GM18526 (cell line): ENCODE measurements around the gene TMEM63A.

Source experiments
- POLR2A ChIP-seq: IDR thresholded peaks from 3 replicates; pipeline ENCODE4 v1.6.1; 2011; ENCODE audit not compliant: insufficient read length; ENCODE audit errors: extremely low read depth

The TMEM63A gene

GRCh38 chr1:225879521-225880221, 2.5 kb downstream of the TMEM63A start:
- TF ChIP-seq POLR2A: no peak

GRCh38 chr1:225878282-225878681, 3.9 kb downstream of the TMEM63A start:
- no peak for TF ChIP-seq POLR2A

- no peak for TF ChIP-seq POLR2A
Measured at GRCh38 chr1:225877580-225877979, 4.6 kb downstream of the TMEM63A start.

DNA sequence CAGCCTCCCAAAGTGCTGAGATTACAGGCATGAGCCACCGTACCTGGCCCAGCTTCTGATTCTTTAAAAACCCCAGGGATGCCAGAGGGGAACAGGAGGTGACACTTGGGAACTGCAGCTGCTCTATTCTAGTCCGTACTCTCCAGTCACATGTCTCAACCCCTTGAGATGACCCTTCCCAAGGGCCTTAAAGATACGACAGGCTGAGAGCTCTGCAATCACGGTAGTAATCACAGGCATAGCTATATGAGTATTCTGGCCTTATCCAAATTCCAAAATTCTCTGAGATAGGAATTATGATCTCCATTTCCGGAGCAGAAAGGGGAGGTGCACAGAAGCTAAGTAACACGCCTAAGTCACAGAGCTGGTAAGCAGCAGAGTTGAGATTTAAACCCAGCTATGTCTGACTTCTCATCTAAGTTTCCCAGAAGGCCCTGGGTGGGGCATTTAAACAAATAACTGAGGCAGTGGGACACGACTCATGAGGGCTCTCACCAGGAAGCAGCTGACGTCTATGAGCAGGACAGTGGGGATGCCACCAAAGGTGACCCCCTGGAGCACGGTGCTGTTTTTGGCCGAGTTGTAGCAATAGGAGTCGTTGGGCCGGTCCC, 5.2 kb downstream of the TMEM63A start:
- TF ChIP-seq POLR2A: no peak

DNA sequence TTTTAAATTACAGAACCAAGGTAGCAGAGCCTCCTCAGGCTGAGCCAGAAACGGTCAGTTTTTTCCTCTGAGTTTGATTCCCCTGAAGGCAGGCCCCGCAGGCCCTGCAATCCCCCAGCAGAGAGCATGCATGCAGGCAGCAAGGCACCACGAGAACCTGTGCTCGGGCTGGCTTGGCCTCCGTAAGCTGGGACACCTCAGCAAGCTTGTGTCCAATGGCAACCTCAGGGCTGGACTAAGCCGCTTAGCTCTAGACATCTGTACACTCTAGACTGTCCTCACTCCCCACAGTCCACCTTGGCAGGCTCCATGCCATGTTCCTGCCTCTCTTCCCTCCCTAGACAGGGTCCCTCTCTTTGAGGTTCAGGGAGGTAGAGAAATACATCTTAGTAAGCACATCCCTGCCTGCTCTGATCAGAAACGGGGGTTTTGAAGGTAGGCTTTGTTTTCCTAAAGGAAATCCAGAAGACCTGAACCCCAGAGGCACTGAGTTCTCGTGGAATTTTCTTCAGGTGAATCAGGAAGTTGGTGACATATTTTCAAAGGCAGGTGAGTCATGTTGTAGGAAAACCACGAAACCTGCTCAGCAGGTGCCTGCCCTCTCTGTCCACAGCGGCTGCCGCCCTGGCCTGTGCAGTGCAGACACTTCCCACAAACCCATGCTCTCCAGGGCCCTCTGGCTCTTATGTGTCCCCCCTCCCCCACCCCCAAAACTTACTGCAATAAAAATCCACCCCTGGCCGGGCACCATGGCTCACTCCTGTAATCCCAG, 7.0 kb downstream of the TMEM63A start:
- TF ChIP-seq POLR2A: no peak

DNA sequence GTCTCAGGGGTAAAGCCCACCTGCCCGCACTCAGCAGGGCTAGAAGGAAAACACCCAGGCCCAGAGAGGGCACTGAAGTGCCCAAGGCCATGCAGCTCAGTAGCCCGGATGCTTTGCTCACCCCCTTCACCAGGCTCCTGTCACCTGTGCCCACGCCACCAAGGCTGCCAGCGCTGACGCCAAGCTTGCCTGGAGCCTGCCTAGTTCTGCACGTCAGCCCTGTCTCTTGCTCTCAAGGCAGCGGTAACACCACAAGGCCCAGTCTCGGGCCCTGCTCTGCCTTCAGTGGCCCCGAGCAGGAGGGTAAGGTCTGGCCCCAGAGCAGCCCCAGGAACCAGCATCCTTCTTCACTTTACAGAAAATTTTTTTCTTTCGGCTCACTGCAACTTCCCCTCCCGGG, 7.7 kb downstream of the TMEM63A start:
- TF ChIP-seq POLR2A: no peak

DNA sequence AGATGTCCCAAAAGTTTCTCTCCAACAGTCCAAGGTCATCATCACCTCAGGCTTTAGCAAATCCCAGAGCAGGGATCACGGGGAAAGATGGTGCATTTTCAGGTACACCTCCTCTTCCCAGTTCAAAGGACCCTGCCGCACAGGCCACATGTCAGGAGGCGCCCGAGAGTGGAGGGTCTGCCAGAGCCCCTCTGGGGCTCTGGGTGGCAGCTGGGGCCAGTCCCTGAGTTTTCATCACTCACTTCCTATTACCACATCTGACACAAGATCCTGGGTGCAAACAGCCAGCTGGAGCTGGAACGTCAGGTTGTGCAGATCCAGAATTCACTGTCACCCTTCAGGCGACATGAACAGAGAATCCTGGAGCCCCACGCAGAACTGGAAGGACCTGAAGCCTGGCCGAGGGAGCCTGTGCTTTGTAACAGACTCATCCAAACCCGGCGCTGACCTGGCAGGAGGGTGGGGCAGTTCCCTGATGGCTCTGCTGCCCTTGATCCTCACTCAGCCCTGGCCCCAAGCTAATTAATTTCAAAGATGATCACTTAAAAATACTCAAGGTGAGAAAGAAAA, 8.8 kb downstream of the TMEM63A start:
- no peak for TF ChIP-seq POLR2A

DNA sequence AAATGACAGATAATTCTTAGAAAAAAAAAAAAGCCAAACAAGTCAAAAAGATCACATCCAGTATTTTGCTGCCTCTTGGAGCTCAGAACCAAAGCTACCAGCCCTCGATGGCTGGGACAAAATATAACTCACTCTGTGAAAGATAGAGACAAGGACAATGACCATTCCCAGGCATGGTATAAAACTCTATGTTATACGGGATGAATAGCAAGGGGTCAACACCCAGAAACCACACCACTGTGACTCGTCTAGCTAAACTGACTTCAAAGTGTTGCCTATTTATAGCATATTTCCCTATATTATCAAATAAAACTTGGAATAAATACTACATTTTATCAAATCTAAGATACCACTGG, 10.1 kb downstream of the TMEM63A start:
- no peak for TF ChIP-seq POLR2A

DNA sequence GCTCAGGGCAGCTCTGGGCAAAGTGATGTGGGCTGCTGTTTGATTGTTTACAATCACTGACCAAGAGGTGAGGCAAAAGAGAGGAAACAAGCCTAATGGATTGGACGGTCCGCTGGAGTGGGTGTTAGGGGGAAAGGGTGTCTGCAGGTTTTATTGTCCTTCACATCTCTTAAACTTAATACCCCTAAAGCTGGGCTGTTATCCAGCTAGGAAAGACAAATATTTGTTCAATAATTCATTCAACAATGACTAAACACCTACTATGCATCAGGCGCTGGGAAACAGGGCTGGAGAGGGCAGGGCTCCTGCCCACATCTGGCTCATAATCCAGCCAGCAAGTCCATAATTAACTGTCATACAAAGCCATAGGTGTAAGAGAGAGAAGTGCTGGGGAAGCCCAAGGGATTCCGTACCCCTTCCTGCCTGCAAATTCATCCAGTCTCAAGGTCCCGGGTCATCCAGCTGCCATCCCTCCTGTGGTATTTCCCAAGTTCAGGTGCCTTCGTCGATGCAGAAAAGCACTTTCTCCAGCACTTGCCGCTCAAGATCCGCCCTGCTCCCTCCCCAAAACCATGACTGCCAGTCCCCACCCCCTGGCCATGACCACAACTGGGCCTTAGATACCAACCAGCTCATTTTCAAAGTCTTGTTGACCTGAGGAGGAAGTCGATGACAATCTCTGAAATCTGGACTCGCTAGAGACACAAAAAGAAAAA, 10.7 kb downstream of the TMEM63A start:
- no peak for TF ChIP-seq POLR2A

DNA sequence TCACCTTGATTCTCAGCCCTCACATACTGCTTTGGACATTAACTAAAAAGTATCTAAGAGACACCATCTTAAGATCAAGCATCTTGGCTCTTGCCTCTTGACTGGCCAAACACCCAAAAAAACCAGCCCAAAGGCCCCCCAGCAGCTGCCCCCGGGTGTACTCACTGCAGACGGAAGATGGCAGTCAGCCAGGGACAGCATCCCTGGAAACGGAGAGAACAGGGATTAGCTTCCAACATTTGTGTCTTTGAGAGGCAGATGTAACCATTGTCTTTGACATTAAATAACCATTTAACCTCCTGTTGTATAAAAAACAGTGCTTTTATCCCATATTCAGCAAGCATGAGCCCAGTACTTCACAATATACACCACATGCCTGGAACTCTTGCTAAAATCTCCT, 11.3 kb downstream of the TMEM63A start:
- TF ChIP-seq POLR2A: no peak

DNA sequence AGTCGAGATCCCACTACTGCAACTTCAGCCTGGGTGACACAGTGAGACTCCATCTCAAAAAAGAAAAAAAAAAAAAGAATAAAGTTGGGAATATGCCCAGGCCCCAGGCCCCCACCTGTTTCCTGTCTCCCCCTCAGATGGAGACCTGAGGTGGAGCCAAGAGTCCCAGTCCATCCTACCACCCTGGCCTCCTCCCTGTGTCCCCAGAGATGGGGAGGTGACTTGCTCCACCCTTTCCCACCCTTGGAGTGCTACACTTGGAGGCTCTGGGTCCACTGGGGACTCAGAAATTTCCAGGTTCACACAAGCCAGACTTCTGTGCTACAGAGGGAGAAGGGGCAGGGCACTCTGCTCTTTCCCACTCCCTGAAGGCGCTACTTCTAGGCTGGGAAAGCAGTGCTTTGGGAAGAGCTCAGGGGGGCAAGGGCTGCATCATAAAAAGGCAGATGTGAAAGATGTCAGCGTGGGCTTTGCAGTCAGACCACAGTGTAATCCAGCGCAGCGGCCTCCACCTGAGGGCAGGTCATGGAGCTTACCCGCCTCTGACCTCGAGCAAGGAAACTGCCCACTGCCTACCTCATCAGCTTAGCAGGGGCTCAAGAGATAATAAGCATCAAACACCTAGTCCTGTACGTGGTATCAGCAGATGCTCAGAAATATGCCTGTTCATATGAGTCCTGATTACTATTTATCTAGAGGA, 13.4 kb downstream of the TMEM63A start:
- no peak for TF ChIP-seq POLR2A

DNA sequence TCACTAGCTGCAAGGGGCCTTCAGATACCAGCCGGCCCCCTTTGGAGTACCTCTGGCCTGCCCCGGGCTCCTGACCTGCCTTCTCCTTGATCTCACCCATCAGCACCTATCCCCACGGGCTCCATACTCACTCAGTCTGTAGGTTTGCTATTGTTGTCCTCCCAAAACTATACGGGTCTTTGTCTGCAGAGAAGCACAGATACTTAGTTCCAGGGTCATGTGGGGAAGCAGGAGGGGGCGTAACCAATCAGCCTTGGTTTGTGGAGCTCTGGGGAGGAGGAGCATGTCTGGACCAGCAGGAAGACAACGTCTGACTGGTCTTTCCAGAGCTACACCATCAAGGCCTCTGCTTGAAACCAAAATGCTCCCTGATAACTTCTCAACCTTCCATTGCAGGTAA, 15.2 kb downstream of the TMEM63A start:
- TF ChIP-seq POLR2A: no peak

DNA sequence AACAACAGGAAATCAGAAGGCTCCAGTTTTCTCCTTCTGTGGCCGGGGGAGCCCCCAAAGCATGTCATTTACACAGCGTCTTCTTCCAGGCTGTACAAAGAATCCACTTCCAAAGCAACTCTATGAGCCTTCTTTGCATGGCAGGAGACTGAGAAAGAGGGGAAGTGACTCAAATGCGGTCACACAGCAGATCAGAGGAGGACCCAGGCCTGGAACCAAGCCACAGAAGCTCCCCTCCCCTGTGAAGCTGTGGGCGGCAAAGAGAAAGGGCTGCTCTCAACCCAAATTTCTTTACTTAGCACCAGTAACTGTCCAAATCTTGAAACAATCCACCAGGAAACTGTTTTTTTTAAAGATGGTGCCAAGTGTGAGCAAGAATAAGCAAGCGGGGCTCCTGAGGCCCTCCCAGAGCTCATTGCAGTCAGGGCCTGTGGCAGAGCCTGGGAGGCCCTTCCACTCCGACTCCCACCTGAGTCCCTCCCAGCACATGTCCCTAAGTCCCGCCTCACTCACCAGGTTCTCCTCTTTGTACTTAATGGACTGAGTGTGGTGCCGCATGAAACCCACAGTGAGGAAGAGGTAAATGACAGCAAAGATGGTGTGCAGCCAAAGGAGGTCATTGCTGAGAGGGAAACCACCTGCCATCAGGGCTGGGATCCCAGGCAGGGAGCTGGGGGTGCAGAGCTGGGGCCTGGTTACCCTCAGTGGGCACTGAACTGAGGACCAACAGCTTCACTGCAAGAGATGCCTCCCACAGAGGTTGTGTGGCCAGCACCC, 15.9 kb downstream of the TMEM63A start:
- no peak for TF ChIP-seq POLR2A

DNA sequence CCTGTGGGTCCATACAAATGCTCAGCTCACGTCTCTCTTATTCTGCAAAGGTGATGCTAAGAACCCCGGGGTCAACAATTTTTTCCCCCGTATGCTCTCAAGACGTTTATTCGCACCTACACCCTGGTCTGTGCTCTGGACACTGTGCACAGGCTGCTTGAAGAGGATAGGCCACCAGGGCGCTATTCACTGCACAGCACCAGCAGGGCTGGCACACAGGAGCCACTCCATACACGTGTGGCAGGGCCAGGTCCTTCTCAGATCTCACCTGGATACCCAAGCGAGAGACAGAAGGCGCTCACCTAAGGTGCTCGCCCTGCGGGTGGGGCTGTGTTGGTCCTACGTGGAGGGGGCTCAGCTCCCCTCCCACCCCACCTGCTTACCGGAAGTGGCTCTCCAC, 16.7 kb downstream of the TMEM63A start:
- no peak for TF ChIP-seq POLR2A
